AG04450 (cell line): ENCODE data around the gene NES. TPM values are rescaled to one million over a fixed set of nuclear protein-coding genes. Genes with fewer than 3 reads are reported as not detected.

Experiments
- CTCF ChIA-PET: fragments of 300-600, 350-600 bp; formaldehyde crosslinking; extraction: SDS; loops from one replicate; lab custom pipeline; 2022; ENCODE audit warnings: antibody characterized with exemption, inconsistent platforms; lab: Charles Lee
- POLR2A ChIA-PET: fragments of 350-600 bp; formaldehyde crosslinking; extraction: SDS; loops from one replicate; lab custom pipeline; 2021; ENCODE audit warnings: antibody characterized with exemption, inconsistent platforms; lab: Yijun Ruan, JAX
- DNase-seq: peaks from one replicate; pipeline ENCODE4 v3.0.0-alpha.2; 2011; ENCODE audit warnings: low read depth, low spot score
- H3K27ac ChIP-seq: one replicate; pipeline ENCODE4 v1.5.1; 2012; ENCODE audit warnings: low read depth, low read length, control low read depth
- H3K27me3 ChIP-seq: one replicate; pipeline ENCODE4 v1.6.0; 2012; ENCODE audit warnings: low read length; ENCODE audit not compliant: control insufficient read depth, insufficient read depth
- H3K4me3 ChIP-seq: 2 replicates; pipeline ENCODE4 v1.5.1; 2011; ENCODE audit warnings: mild to moderate bottlenecking, low read depth, low read length, control low read depth
- H3K9me3 ChIP-seq: 2 replicates; pipeline ENCODE4 v1.5.1; 2012; ENCODE audit warnings: low read length; ENCODE audit not compliant: control insufficient read depth, insufficient read depth
- CTCF ChIP-seq: IDR thresholded peaks from 2 replicates; pipeline ENCODE4 v1.5.1; 2011; ENCODE audit warnings: low read depth, low read length, control low read depth, inconsistent platforms
- polyA plus RNA-seq: library from polyadenylated mRNA; depleted of rRNA; stranded (reverse); fragments of >200 nt; gene quantifications from 2 replicates; pipeline ENCODE4 v1.2.3, GENCODE V29; 2011

NES gene
- polyA plus RNA-seq, 1 experiment: 15.7 TPM

- H3K27me3 ChIP-seq: peaks cover 48% of the 10 kb centered on the region
- H3K9me3 ChIP-seq: no peaks in the 10 kb centered on the region; the same call in 1 of the 2 replicates
- H3K27ac ChIP-seq: no peak overlapping the region
- no peak for DNase-seq
- ChIA-PET POLR2A (no interaction called here), CTCF (interaction anchor here (0.5 to 6.5 kb wide), 19 partner anchors 8 to 181 kb away, joined by 3 to 175 read pairs (median 7); partner anchors contain the start of genes ISG20L2, METTL25B and NES)
- no peak for TF ChIP-seq CTCF
- no peak overlapping the region for H3K4me3 ChIP-seq
Observed at GRCh38 chr1:156626079-156626438, 51.1 kb downstream of the NES start.

- Histone ChIP-seq H3K27ac (no peak overlapping the region), H3K9me3 (no peaks in the 10 kb centered on the region; the same call in 1 of the 2 replicates), H3K27me3 (peaks cover 46% of the 10 kb centered on the region), H3K4me3 (no peak overlapping the region)
- ChIA-PET POLR2A (no interaction called here), CTCF (interaction anchor here (0.5 to 6.5 kb wide), 8 partner anchors 13 to 181 kb away, joined by 3 to 175 read pairs (median 8); partner anchors contain the start of genes ISG20L2, METTL25B and NES)
- no peak for DNase-seq
- TF ChIP-seq CTCF: peak; percentile 80
Observed at GRCh38 chr1:156625436-156626078, 51.6 kb downstream of the NES start.

GRCh38 chr1:156624814-156625435 is 52.3 kb downstream of the NES start:
- TF ChIP-seq CTCF: no peak
- Histone ChIP-seq H3K4me3 (peak overlapping the region; percentile 35; the same call in 1 of the 2 replicates), H3K9me3 (no peaks in the 10 kb centered on the region; the same call in 1 of the 2 replicates), H3K27ac (no peak overlapping the region), H3K27me3 (peaks cover 46% of the 10 kb centered on the region)
- ChIA-PET POLR2A (interaction anchor here (0.5 kb wide), 1 partner anchor 17 kb away, joined by 3 read pairs; no protein-coding TSS in a partner anchor), CTCF (interaction anchor here (0.7 to 6.5 kb wide), 8 partner anchors 13 to 179 kb away, joined by 3 to 175 read pairs (median 6); partner anchors contain the start of genes ISG20L2, METTL25B and NES)
- no peak for DNase-seq

GRCh38 chr1:156623946-156624813 is 53.0 kb downstream of the NES start:
- Histone ChIP-seq H3K27me3 (peaks cover 54% of the 10 kb centered on the region), H3K4me3 (peak overlapping the region; percentile 35; the same call in 1 of the 2 replicates), H3K9me3 (no peaks in the 10 kb centered on the region; the same call in 1 of the 2 replicates), H3K27ac (no peak overlapping the region)
- DNase-seq: no peak
- peak; percentile 40; the same call in 1 of the 2 replicates for TF ChIP-seq CTCF
- ChIA-PET CTCF (interaction anchor here (0.6 to 6.5 kb wide), 14 partner anchors 9 to 238 kb away, joined by 3 to 175 read pairs (median 4); partner anchors contain the start of genes CRABP2 and NES), POLR2A (interaction anchor here (0.5 to 1.0 kb wide), 2 partner anchors 16 to 35 kb away, joined by 3 to 4 read pairs; no protein-coding TSS in a partner anchor)
